GM23248 (cell line): ENCODE measurements around the gene CCDC167.

Source experiments
- EZH2 ChIP-seq: fragments of 200-600 bp; sonication (generic); IDR thresholded peaks from 2 replicates; pipeline ENCODE4 v1.6.1; 2018; ENCODE audit warnings: antibody characterized with exemption, mild to moderate bottlenecking; ENCODE audit not compliant: insufficient read depth, poor library complexity, severe bottlenecking
- EZH2phosphoT487 ChIP-seq: fragments of 200-600 bp; sonication (generic); IDR thresholded peaks from 2 replicates; pipeline ENCODE4 v1.6.1; 2018; ENCODE audit warnings: antibody characterized with exemption, moderate library complexity, mild to moderate bottlenecking, low read depth; ENCODE audit not compliant: insufficient read depth

DNA sequence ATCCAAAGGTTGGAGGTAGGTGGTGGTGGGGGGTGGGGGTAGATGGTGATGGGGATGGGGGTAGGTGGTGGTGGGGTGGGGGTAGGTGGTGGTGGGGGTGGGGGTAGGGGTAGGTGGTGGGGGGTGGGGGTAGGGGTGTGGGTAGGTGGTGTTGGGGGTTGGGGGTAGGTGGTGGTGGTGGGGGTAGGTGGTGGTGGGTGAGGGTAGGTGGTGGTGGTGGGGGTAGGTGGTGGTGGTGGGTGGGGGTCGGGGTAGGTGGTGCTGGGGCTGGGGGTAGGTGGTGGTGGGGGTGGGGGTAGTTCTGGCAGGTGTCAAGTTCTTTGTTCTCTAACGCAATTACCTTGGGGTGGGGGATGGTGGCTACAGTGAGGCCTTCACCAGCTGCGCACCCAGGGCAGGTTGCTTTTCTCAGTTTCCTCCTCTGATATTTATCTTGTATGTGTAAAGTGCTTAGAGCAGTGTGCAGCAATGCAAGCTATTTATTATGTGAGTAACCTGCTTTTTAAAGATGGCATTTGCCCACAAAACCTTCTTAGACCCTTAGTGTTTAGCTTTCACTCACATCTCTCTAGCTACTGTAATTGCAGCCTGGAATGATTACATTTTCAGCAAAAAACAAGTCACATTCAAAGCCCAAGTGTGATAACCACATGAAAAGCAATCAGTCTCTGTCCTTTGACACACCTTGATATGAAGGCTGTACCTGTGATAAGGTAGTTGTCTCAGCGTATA lies 8.2 kb upstream of the CCDC167 start:
- TF ChIP-seq EZH2, result no peak
- TF ChIP-seq EZH2phosphoT487, result no peak
